GM23338 (cell line): ENCODE results near the gene SLC25A48.

Experiments
- CREB1 ChIP-seq: fragments of 250-450 bp; sonication (Bioruptor Pico); IDR thresholded peaks from 2 replicates; pipeline ENCODE4 v1.5.0; 2020; ENCODE audit warnings: low read depth, mild to moderate bottlenecking, moderate library complexity
- EZH2 ChIP-seq: fragments of 200-600 bp; sonication (generic); IDR thresholded peaks from one replicate; pipeline ENCODE4 v1.8.0; 2017; ENCODE audit warnings: antibody characterized with exemption, mild to moderate bottlenecking, low read depth; ENCODE audit not compliant: unreplicated experiment
- POLR2AphosphoS5 ChIP-seq: IDR thresholded peaks from 2 replicates; pipeline ENCODE4 v1.6.1; 2016; ENCODE audit warnings: antibody characterized with exemption, low read depth
- TF ChIP-seq, protein P1 (sequence below): IDR thresholded peaks from one replicate; pipeline ENCODE4 v1.6.1; 2018; ENCODE audit warnings: antibody characterized with exemption; ENCODE audit not compliant: unreplicated experiment
- TF ChIP-seq, protein P2 (sequence below), 2 experiments: fragments of 200-600 bp in 1 of 2; sonication (generic) in 1 of 2; conservative IDR thresholded peaks; 2 replicates each; pipeline versions ENCODE4 v1.5.1 to v1.6.1; 2016 to 2017; ENCODE audit warnings: antibody characterized with exemption in 2 of 2, low read depth in 2 of 2, mild to moderate bottlenecking in 2 of 2, moderate library complexity in 1 of 2

- TF ChIP-seq, protein P1, sequence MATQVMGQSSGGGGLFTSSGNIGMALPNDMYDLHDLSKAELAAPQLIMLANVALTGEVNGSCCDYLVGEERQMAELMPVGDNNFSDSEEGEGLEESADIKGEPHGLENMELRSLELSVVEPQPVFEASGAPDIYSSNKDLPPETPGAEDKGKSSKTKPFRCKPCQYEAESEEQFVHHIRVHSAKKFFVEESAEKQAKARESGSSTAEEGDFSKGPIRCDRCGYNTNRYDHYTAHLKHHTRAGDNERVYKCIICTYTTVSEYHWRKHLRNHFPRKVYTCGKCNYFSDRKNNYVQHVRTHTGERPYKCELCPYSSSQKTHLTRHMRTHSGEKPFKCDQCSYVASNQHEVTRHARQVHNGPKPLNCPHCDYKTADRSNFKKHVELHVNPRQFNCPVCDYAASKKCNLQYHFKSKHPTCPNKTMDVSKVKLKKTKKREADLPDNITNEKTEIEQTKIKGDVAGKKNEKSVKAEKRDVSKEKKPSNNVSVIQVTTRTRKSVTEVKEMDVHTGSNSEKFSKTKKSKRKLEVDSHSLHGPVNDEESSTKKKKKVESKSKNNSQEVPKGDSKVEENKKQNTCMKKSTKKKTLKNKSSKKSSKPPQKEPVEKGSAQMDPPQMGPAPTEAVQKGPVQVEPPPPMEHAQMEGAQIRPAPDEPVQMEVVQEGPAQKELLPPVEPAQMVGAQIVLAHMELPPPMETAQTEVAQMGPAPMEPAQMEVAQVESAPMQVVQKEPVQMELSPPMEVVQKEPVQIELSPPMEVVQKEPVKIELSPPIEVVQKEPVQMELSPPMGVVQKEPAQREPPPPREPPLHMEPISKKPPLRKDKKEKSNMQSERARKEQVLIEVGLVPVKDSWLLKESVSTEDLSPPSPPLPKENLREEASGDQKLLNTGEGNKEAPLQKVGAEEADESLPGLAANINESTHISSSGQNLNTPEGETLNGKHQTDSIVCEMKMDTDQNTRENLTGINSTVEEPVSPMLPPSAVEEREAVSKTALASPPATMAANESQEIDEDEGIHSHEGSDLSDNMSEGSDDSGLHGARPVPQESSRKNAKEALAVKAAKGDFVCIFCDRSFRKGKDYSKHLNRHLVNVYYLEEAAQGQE, result no peak
- TF ChIP-seq POLR2AphosphoS5 (no peak), EZH2 (no peak), CREB1 (CRISPR knock-in tag) (no peak)
- TF ChIP-seq, protein P2, sequence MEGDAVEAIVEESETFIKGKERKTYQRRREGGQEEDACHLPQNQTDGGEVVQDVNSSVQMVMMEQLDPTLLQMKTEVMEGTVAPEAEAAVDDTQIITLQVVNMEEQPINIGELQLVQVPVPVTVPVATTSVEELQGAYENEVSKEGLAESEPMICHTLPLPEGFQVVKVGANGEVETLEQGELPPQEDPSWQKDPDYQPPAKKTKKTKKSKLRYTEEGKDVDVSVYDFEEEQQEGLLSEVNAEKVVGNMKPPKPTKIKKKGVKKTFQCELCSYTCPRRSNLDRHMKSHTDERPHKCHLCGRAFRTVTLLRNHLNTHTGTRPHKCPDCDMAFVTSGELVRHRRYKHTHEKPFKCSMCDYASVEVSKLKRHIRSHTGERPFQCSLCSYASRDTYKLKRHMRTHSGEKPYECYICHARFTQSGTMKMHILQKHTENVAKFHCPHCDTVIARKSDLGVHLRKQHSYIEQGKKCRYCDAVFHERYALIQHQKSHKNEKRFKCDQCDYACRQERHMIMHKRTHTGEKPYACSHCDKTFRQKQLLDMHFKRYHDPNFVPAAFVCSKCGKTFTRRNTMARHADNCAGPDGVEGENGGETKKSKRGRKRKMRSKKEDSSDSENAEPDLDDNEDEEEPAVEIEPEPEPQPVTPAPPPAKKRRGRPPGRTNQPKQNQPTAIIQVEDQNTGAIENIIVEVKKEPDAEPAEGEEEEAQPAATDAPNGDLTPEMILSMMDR (conservative IDR thresholded peaks at IDR 0.05; ENCODE audit: low read depth in 2 of 2), result no peak
Measured at GRCh38 chr5:135869935-135870334, 35.5 kb downstream of the SLC25A48 start.
